Measurements from ENCODE around the gene PRCD. TPM values are rescaled to one million over a fixed set of nuclear protein-coding genes. Genes with fewer than 3 reads are reported as not detected.

The PRCD gene
- total RNA-seq, 1 donor: 4.2 TPM

- TF ChIP-seq CTCF (IDR thresholded peaks at IDR 0.05; ENCODE audit: insufficient read depth, low read length): no peak
- DNase-seq (ENCODE audit: low read depth): no peak
- H3K4me3 ChIP-seq (ENCODE audit: low read depth, low read length): no peak overlapping the region
Observed at GRCh38 chr17:76499267-76499667, 40.6 kb upstream of the PRCD start.

- no peak for DNase-seq (ENCODE audit: low read depth)
Observed at GRCh38 chr17:76500074-76500746, 39.6 kb upstream of the PRCD start.

GRCh38 chr17:76500747-76501017, 39.2 kb upstream of the PRCD start:
- H3K4me3 ChIP-seq (ENCODE audit: low read depth, low read length): peak overlapping the region; percentile 66
- DNase-seq (ENCODE audit: low read depth): no peak
- no peak for TF ChIP-seq CTCF (IDR thresholded peaks at IDR 0.05; ENCODE audit: insufficient read depth, low read length)

More at GRCh38 chr17:76500074-76500746, 39.6 kb upstream of the PRCD start:
- TF ChIP-seq CTCF (IDR thresholded peaks at IDR 0.05; ENCODE audit: insufficient read depth, low read length): no peak
- H3K4me3 ChIP-seq (ENCODE audit: low read depth, low read length): peak overlapping the region; percentile 66

GRCh38 chr17:76501018-76501826, 38.6 kb upstream of the PRCD start, which contains the start of gene RHBDF2:
RHBDF2 (minus strand) TSS chr17:76501423; CDS start chr17:76481524, 19,899 bp downstream.
- TF ChIP-seq CTCF (IDR thresholded peaks at IDR 0.05; ENCODE audit: insufficient read depth, low read length): no peak
- peak within 1 kb of the TSS; percentile 66 for H3K4me3 ChIP-seq (ENCODE audit: low read depth, low read length)
- DNase-seq (ENCODE audit: low read depth): peak; percentile 70

GRCh38 chr17:76501827-76502307, 38.0 kb upstream of the PRCD start:
- peak overlapping the region; percentile 66 for H3K4me3 ChIP-seq (ENCODE audit: low read depth, low read length)
- no peak for TF ChIP-seq CTCF (IDR thresholded peaks at IDR 0.05; ENCODE audit: insufficient read depth, low read length)
- no peak for DNase-seq (ENCODE audit: low read depth)

GRCh38 chr17:76502341-76503211, 37.3 kb upstream of the PRCD start:
- no peak for DNase-seq (ENCODE audit: low read depth)
- no peak for TF ChIP-seq CTCF (IDR thresholded peaks at IDR 0.05; ENCODE audit: insufficient read depth, low read length)
- H3K4me3 ChIP-seq (ENCODE audit: low read depth, low read length): no peak overlapping the region

Data from fibroblast of the aortic adventitia (primary cell).